HT1080 (cell line): ENCODE data around the gene ZSCAN5B. TPM values are rescaled to one million over a fixed set of nuclear protein-coding genes. Genes with fewer than 3 reads are reported as not detected.
"Not testable (repeated sequence)": the region's sequence is repeated elsewhere in the genome, so short reads cannot be mapped to it uniquely, and the experiment has no call there.

Source experiments
- DNase-seq: peaks from one replicate; pipeline ENCODE4 v3.0.0-alpha.2; 2015; ENCODE audit warnings: low read depth
- polyA plus RNA-seq, 2 experiments: library from polyadenylated mRNA; depleted of rRNA; stranded (reverse); fragments of >200 nt; gene quantifications; 2 replicates each; pipeline ENCODE4 v1.2.3, GENCODE V29; 2015
- total RNA-seq: library from RNA; depleted of rRNA; stranded (reverse); fragments of >200 nt; shearing (Covaris generic); gene quantifications from 2 replicates; pipeline ENCODE4 v1.2.3, GENCODE V29; 2014; rRNA removed

Gene ZSCAN5B
- not detected in 2 replicates for total RNA-seq
- 0.03 TPM in 1 of 2 replicates, not detected in the other for polyA plus RNA-seq (2015; cell fraction: cytosol; rRNA removed)
- not detected in 2 replicates for polyA plus RNA-seq (2015; cell fraction: nucleus; rRNA removed)

- DNase-seq, result not testable (repeated sequence)
Measured at GRCh38 chr19:56197646-56198045, at the start of gene ZSCAN5B. ZSCAN5B (minus strand) TSS chr19:56197783; CDS start chr19:56193052, 4,731 bp downstream.

- not testable (repeated sequence) for DNase-seq
Measured at GRCh38 chr19:56245764-56246163, 48.2 kb upstream of the ZSCAN5B start.

GRCh38 chr19:56245121-56245740, 47.6 kb upstream of the ZSCAN5B start:
- DNase-seq, result peak; percentile 60

GRCh38 chr19:56223481-56223880, 25.9 kb upstream of the ZSCAN5B start:
- no peak for DNase-seq

- no peak for DNase-seq
Measured at GRCh38 chr19:56222901-56223300, 25.3 kb upstream of the ZSCAN5B start.

GRCh38 chr19:56221851-56222250, 24.3 kb upstream of the ZSCAN5B start:
- no peak for DNase-seq

GRCh38 chr19:56221442-56221841, 23.9 kb upstream of the ZSCAN5B start:
- not testable (repeated sequence) for DNase-seq

GRCh38 chr19:56218961-56219360, 21.4 kb upstream of the ZSCAN5B start:
- peak; percentile 4 for DNase-seq

GRCh38 chr19:56217039-56217949, 19.7 kb upstream of the ZSCAN5B start:
- no peak for DNase-seq

GRCh38 chr19:56211718-56212117, 14.1 kb upstream of the ZSCAN5B start:
- DNase-seq, result no peak

GRCh38 chr19:56210036-56210435, 12.5 kb upstream of the ZSCAN5B start:
- not testable (repeated sequence) for DNase-seq

- no peak for DNase-seq
Measured at GRCh38 chr19:56209091-56209490, 11.5 kb upstream of the ZSCAN5B start.

GRCh38 chr19:56207581-56207980, 10.0 kb upstream of the ZSCAN5B start:
- not testable (repeated sequence) for DNase-seq

- no peak for DNase-seq
Measured at GRCh38 chr19:56201973-56202372, 4.4 kb upstream of the ZSCAN5B start, which contains the start of gene ZSCAN5C. ZSCAN5C (plus strand) TSS chr19:56202273; CDS start chr19:56205914, 3,641 bp downstream.

- DNase-seq, result no peak
Measured at GRCh38 chr19:56199687-56200086, 2.1 kb upstream of the ZSCAN5B start.

GRCh38 chr19:56193981-56194640, 3.5 kb downstream of the ZSCAN5B start:
- no peak for DNase-seq

GRCh38 chr19:56191711-56192110, 5.9 kb downstream of the ZSCAN5B start:
- no peak for DNase-seq

GRCh38 chr19:56191115-56191514, 6.5 kb downstream of the ZSCAN5B start:
- DNase-seq, result no peak

GRCh38 chr19:56189785-56190184, 7.8 kb downstream of the ZSCAN5B start:
- DNase-seq, result no peak

- DNase-seq, result no peak
Measured at GRCh38 chr19:56177564-56178243, 19.9 kb downstream of the ZSCAN5B start.

- no peak for DNase-seq
Measured at GRCh38 chr19:56176881-56177280, 20.7 kb downstream of the ZSCAN5B start.
